Endodermal cell (in vitro differentiated cells): Measurements from ENCODE around the gene USP30. TPM values are rescaled to one million over a fixed set of nuclear protein-coding genes. Genes with fewer than 3 reads are reported as not detected.

Experiments
- DNase-seq: peaks from one replicate; pipeline ENCODE4 v3.0.0-alpha.2; 2017
- H3K27ac ChIP-seq: 2 replicates; pipeline ENCODE4 v1.5.1; 2013; ENCODE audit warnings: mild to moderate bottlenecking, low read depth, low read length, moderate library complexity
- H3K27me3 ChIP-seq: 2 replicates; pipeline ENCODE4 v1.6.1; 2013; ENCODE audit warnings: mild to moderate bottlenecking, low read length, moderate library complexity; ENCODE audit not compliant: insufficient read depth, control insufficient read depth, poor library complexity, severe bottlenecking
- H3K36me3 ChIP-seq: 2 replicates; pipeline ENCODE4 v1.7.0; 2013; ENCODE audit warnings: mild to moderate bottlenecking, low read length, moderate library complexity; ENCODE audit not compliant: control insufficient read depth, insufficient read depth
- H3K4me1 ChIP-seq: one replicate; pipeline ENCODE4 v1.7.0; 2013; ENCODE audit warnings: low read length; ENCODE audit not compliant: control insufficient read depth, insufficient read depth
- H3K4me3 ChIP-seq: 2 replicates; pipeline ENCODE4 v1.5.1; 2013; ENCODE audit warnings: mild to moderate bottlenecking, low read length, moderate library complexity
- H3K9ac ChIP-seq: 2 replicates; pipeline ENCODE4 v1.6.1; 2013; ENCODE audit warnings: mild to moderate bottlenecking, low read length, moderate library complexity; ENCODE audit not compliant: poor library complexity, severe bottlenecking; ENCODE audit errors: extremely low read depth
- H3K9me3 ChIP-seq: 2 replicates; pipeline ENCODE4 v1.6.1; 2013; ENCODE audit warnings: mild to moderate bottlenecking, low read length, moderate library complexity; ENCODE audit not compliant: control insufficient read depth
- H3K27ac Mint-ChIP-seq: 2 replicates; pipeline ENCODE4 v1.8.0; 2020; ENCODE audit warnings: mixed read lengths
- H3K27me3 Mint-ChIP-seq: 2 replicates; pipeline ENCODE4 v1.8.0; 2021; ENCODE audit warnings: mild to moderate bottlenecking, mixed read lengths; ENCODE audit not compliant: insufficient read depth
- H3K36me3 Mint-ChIP-seq: 2 replicates; pipeline ENCODE4 v1.8.0; 2020; ENCODE audit warnings: low read depth, mixed read lengths
- H3K4me1 Mint-ChIP-seq: 2 replicates; pipeline ENCODE4 v1.8.0; 2020; ENCODE audit warnings: mixed read lengths
- H3K4me3 Mint-ChIP-seq: 2 replicates; pipeline ENCODE4 v1.8.0; 2020; ENCODE audit warnings: mild to moderate bottlenecking, moderate library complexity, mixed read lengths
- H3K9me3 Mint-ChIP-seq: 2 replicates; pipeline ENCODE4 v1.8.0; 2020; ENCODE audit warnings: mild to moderate bottlenecking, mixed read lengths
- WGBS, 2 experiments: methylation state at CpG; one replicate each; pipeline versions ENCODE4 v1.1.5 to v1.1.7; 2013; ENCODE audit warnings: missing lambda C conversion rate in 2 of 2, mixed read lengths in 1 of 2; ENCODE audit not compliant: insufficient coverage in 1 of 2, insufficient read length in 1 of 2; 5-methylcytosine and 5-hydroxymethylcytosine counted together
- total RNA-seq, 2 donors: library from RNA; stranded (reverse); fragmentation: NEBNext Ultra II Directional in 1 of 2; extraction: Animal tissue kit (Norgen Biotek cat#: 25700) in 1 of 2; gene quantifications; 2 replicates in 1 of 2; 3 replicates in 1 of 2; pipeline ENCODE4 v1.2.1, GENCODE V29; 2021
- TF ChIP-seq, protein P1 (sequence below): fragments of 200-600 bp; sonication (generic); conservative IDR thresholded peaks from 2 replicates; pipeline ENCODE4 v1.5.0; 2021; ENCODE audit warnings: antibody characterized with exemption, mild to moderate bottlenecking

USP30 gene
- total RNA-seq, 2 donors from 2014 or later, result 6.3 to 10.8 TPM

- peaks cover 13% of the 10 kb centered on the region for H3K4me1 Mint-ChIP-seq
- 88 to 94% methylated on average over 3 to 4 of the region's 5 CpGs for WGBS, 2 experiments
- H3K36me3 Mint-ChIP-seq, result peaks cover 11% of the 10 kb centered on the region
- no peaks in the 10 kb centered on the region for H3K27me3 Mint-ChIP-seq
- no peak overlapping the region for H3K27ac Mint-ChIP-seq
- TF ChIP-seq, protein P1, sequence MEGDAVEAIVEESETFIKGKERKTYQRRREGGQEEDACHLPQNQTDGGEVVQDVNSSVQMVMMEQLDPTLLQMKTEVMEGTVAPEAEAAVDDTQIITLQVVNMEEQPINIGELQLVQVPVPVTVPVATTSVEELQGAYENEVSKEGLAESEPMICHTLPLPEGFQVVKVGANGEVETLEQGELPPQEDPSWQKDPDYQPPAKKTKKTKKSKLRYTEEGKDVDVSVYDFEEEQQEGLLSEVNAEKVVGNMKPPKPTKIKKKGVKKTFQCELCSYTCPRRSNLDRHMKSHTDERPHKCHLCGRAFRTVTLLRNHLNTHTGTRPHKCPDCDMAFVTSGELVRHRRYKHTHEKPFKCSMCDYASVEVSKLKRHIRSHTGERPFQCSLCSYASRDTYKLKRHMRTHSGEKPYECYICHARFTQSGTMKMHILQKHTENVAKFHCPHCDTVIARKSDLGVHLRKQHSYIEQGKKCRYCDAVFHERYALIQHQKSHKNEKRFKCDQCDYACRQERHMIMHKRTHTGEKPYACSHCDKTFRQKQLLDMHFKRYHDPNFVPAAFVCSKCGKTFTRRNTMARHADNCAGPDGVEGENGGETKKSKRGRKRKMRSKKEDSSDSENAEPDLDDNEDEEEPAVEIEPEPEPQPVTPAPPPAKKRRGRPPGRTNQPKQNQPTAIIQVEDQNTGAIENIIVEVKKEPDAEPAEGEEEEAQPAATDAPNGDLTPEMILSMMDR, result no peak
- no peak overlapping the region for H3K4me3 Mint-ChIP-seq
- Histone ChIP-seq H3K27me3 (no peaks in the 10 kb centered on the region), H3K36me3 (peaks cover 24% of the 10 kb centered on the region), H3K27ac (no peak overlapping the region), H3K4me3 (no peak overlapping the region), H3K9me3 (peaks cover 5% of the 10 kb centered on the region), H3K4me1 (no peaks in the 10 kb centered on the region), H3K9ac (no peak overlapping the region)
- H3K9me3 Mint-ChIP-seq, result no peaks in the 10 kb centered on the region
- DNase-seq, result no peak
Measured at GRCh38 chr12:109065154-109065852, 12.9 kb downstream of the USP30 start.

DNA sequence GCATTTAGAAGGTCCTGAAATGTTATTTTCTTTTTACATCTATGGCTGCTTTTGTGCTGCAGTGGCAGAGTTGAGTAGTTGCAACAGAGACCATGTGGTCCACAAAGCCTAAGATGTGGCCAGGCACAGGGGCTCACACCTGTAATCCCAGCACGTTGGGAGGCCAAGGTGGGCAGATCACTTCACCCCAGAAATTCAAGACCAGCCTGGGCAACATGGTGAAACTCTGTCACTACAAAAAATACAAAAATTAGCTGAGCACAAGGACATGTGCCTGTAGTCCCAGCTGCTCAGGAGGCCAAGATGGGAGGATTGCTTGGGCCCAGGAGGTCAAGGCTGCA is 13.4 kb downstream of the USP30 start:
- Histone ChIP-seq H3K9me3 (peaks cover 5% of the 10 kb centered on the region), H3K27ac (no peak overlapping the region), H3K4me3 (no peak overlapping the region), H3K9ac (no peak overlapping the region), H3K27me3 (no peaks in the 10 kb centered on the region), H3K36me3 (peaks cover 24% of the 10 kb centered on the region), H3K4me1 (no peaks in the 10 kb centered on the region)
- Mint-ChIP-seq H3K36me3 (peaks cover 13% of the 10 kb centered on the region), H3K4me3 (no peak overlapping the region), H3K27ac (no peak overlapping the region), H3K4me1 (peaks cover 15% of the 10 kb centered on the region), H3K27me3 (no peaks in the 10 kb centered on the region), H3K9me3 (no peaks in the 10 kb centered on the region)
- TF ChIP-seq, protein P1, result no peak
- no peak for DNase-seq
- 91 to 100% methylated on average over 1 of the region's 1 CpG for WGBS, 2 experiments

- H3K4me3 ChIP-seq, result no peak overlapping the region
- 35 to 41% methylated on average over 12 to 17 of the region's 17 CpGs for WGBS, 2 experiments
- peaks cover 15% of the 10 kb centered on the region for H3K4me1 Mint-ChIP-seq
- no peaks in the 10 kb centered on the region for H3K4me1 ChIP-seq
- peaks cover 41% of the 10 kb centered on the region for H3K36me3 ChIP-seq
- H3K4me3 Mint-ChIP-seq, result peak overlapping the region; percentile 9
- TF ChIP-seq, protein P1, result peak; percentile 46
- peak overlapping the region; percentile 48 for H3K27ac ChIP-seq
- H3K27me3 ChIP-seq, result no peaks in the 10 kb centered on the region
- peaks cover 23% of the 10 kb centered on the region for H3K36me3 Mint-ChIP-seq
- H3K27ac Mint-ChIP-seq, result peak overlapping the region; percentile 78
- DNase-seq, result peak; percentile 95
- no peak overlapping the region for H3K9ac ChIP-seq
- no peaks in the 10 kb centered on the region for H3K9me3 Mint-ChIP-seq
- peaks cover under 1% of the 10 kb centered on the region for H3K9me3 ChIP-seq
- no peaks in the 10 kb centered on the region for H3K27me3 Mint-ChIP-seq
Measured at GRCh38 chr12:109069307-109070271, 17.2 kb downstream of the USP30 start.
